Measurements from ENCODE around the gene ALDH3B1. TPM values are rescaled to one million over a fixed set of nuclear protein-coding genes. Genes with fewer than 3 reads are reported as not detected.

Gene ALDH3B1
- total RNA-seq, 1 experiment from 2014 or later: not detected

- Histone ChIP-seq H3K9ac (ENCODE audit: extremely low read depth, insufficient read length, low read length) (no peak overlapping the region), H3K56ac (ENCODE audit: insufficient read length, low read depth, low read length) (no peak overlapping the region), H3K27me3 (ENCODE audit: insufficient read depth, low read length) (no peaks in the 10 kb centered on the region), H3K4ac (ENCODE audit: low read depth, low read length) (no peak overlapping the region), H3T11ph (ENCODE audit: low read length) (no peak overlapping the region), H3K23ac (ENCODE audit: insufficient read length, low read depth, low read length) (no peak overlapping the region), H3K9me3 (ENCODE audit: control insufficient read depth, low read depth, low read length) (no peaks in the 10 kb centered on the region), H2BK12ac (ENCODE audit: insufficient read length, low read depth, low read length) (no peak overlapping the region), H2BK120ac (ENCODE audit: low read depth, low read length, poor library complexity, severe bottlenecking) (no peak overlapping the region), H3K23me2 (ENCODE audit: insufficient read length, low read depth, low read length, poor library complexity, severe bottlenecking) (no peaks in the 10 kb centered on the region), H2AFZ (ENCODE audit: low read length) (no peak overlapping the region), H4K91ac (ENCODE audit: insufficient read length, low read depth, low read length) (no peak overlapping the region), H2BK5ac (ENCODE audit: insufficient read length, low read length) (no peak overlapping the region), H3K27ac (ENCODE audit: insufficient read length, low read depth, low read length) (no peak overlapping the region), H3K18ac (ENCODE audit: insufficient read length, low read depth, low read length) (no peak overlapping the region), H3K4me2 (ENCODE audit: insufficient read depth, insufficient read length, low read length) (no peak overlapping the region), H2AK5ac (ENCODE audit: insufficient read length, low read length) (no peak overlapping the region), H3K14ac (ENCODE audit: insufficient read depth, low read length) (no peak overlapping the region), H2BK20ac (ENCODE audit: low read depth, low read length, poor library complexity, severe bottlenecking) (no peak overlapping the region), H3K79me2 (ENCODE audit: insufficient read depth, low read length) (no peaks in the 10 kb centered on the region; the same call in 1 of the 2 replicates), H4K8ac (replicated peaks; ENCODE audit: insufficient read length, low read depth, low read length) (no peak overlapping the region), H4K5ac (ENCODE audit: insufficient read length, low read depth, low read length) (no peak overlapping the region), H4K20me1 (ENCODE audit: control insufficient read depth, insufficient read depth, insufficient read length) (no peaks in the 10 kb centered on the region), H2BK15ac (ENCODE audit: low read depth, low read length) (no peak overlapping the region), H3K79me1 (ENCODE audit: insufficient read depth, low read depth, low read length, poor library complexity, severe bottlenecking) (peaks cover 3% of the 10 kb centered on the region), H3K4me1 (ENCODE audit: insufficient read depth, low read length) (no peaks in the 10 kb centered on the region)
- WGBS (ENCODE audit: extremely low coverage, insufficient read length, low lambda C conversion rate): no CpG with 5 or more reads among the region's 10 CpGs
- H3K36me3 Mint-ChIP-seq (ENCODE audit: insufficient read depth in 1 of 3, low read depth in 3 of 3): peaks cover 22 to 77% (median 54%) of the 10 kb centered on the region in 3 experiments; a peak in 6 of 7 replicates
- TF ChIP-seq CTCF (conservative IDR thresholded peaks at IDR 0.05): no peak
- H3K9me3 Mint-ChIP-seq: no peaks in the 10 kb centered on the region
- H3K27me3 Mint-ChIP-seq (ENCODE audit: low read depth): no peaks in the 10 kb centered on the region
- no peak for DNase-seq
- no peak overlapping the region for H3K4me3 Mint-ChIP-seq
- H3K4me1 Mint-ChIP-seq: no peaks in the 10 kb centered on the region
- no peak overlapping the region for H3K27ac Mint-ChIP-seq
Measured at GRCh38 chr11:68074584-68075352, 64.6 kb downstream of the ALDH3B1 start.

All from H9 (cell line).